HepG2 (cell line): ENCODE data around the gene KRTAP12-3. TPM values are rescaled to one million over a fixed set of nuclear protein-coding genes. Genes with fewer than 3 reads are reported as not detected.
A peak's percentile ranks its signal among the peaks of the same experiment; 100 is the strongest.

Experiments used
- DPF2 ChIP-seq: sonication (generic); formaldehyde crosslinking; IDR thresholded peaks from 2 replicates; pipeline ENCODE4 v1.4.0; 2020; ENCODE audit warnings: mild to moderate bottlenecking, low read depth, missing genetic modification reagents, borderline replicate concordance
- FOXO1 ChIP-seq: sonication (generic); formaldehyde crosslinking; IDR thresholded peaks from 2 replicates; pipeline ENCODE4 v1.4.0; 2020; ENCODE audit warnings: missing genetic modification reagents
- HMGXB3 ChIP-seq: sonication (generic); formaldehyde crosslinking; IDR thresholded peaks from 2 replicates; pipeline ENCODE4 v1.4.0; 2020; ENCODE audit warnings: missing genetic modification reagents, borderline replicate concordance
- IKZF5 ChIP-seq: IDR thresholded peaks from 2 replicates; pipeline ENCODE4 v1.6.1; 2018; ENCODE audit warnings: missing genetic modification reagents, mild to moderate bottlenecking, missing compliant biosample characterization
- JUND ChIP-seq: sonication (generic); formaldehyde crosslinking; IDR thresholded peaks from 2 replicates; pipeline ENCODE4 v1.8.0; 2022; ENCODE audit warnings: mild to moderate bottlenecking, missing genetic modification reagents
- KLF13 ChIP-seq: sonication (generic); formaldehyde crosslinking; IDR thresholded peaks from 2 replicates; pipeline ENCODE4 v1.4.0; 2020; ENCODE audit warnings: mild to moderate bottlenecking, missing genetic modification reagents
- MIER2 ChIP-seq: IDR thresholded peaks from 2 replicates; pipeline ENCODE4 v1.6.1; 2016; ENCODE audit warnings: missing biosample characterization, missing genetic modification reagents
- MLX ChIP-seq: IDR thresholded peaks from 2 replicates; pipeline ENCODE4 v1.6.1; 2016
- MYC ChIP-seq: sonication (generic); formaldehyde crosslinking; IDR thresholded peaks from 2 replicates; pipeline ENCODE4 v1.9.0; 2021; ENCODE audit warnings: missing genetic modification reagents, borderline replicate concordance
- NAIF1 ChIP-seq: sonication (generic); formaldehyde crosslinking; IDR thresholded peaks from 2 replicates; pipeline ENCODE4 v1.5.0; 2020; ENCODE audit warnings: mild to moderate bottlenecking, missing genetic modification reagents, borderline replicate concordance
- NFE2L2 ChIP-seq: fragments of 150-350 bp; IDR thresholded peaks from 2 replicates; pipeline ENCODE4 v1.6.1; 2014; ENCODE audit warnings: low read length
- NR0B2 ChIP-seq: sonication (generic); formaldehyde crosslinking; IDR thresholded peaks from 2 replicates; pipeline ENCODE4 v1.4.0; 2020; ENCODE audit warnings: mild to moderate bottlenecking, missing genetic modification reagents
- PBX3 ChIP-seq: sonication (generic); formaldehyde crosslinking; IDR thresholded peaks from 2 replicates; pipeline ENCODE4 v1.8.1; 2023; ENCODE audit warnings: missing genetic modification reagents, inconsistent platforms, borderline replicate concordance
- PHF8 ChIP-seq: sonication (generic); formaldehyde crosslinking; IDR thresholded peaks from 2 replicates; pipeline ENCODE4 v1.5.0; 2020; ENCODE audit warnings: missing genetic modification reagents
- RORA ChIP-seq: sonication (generic); formaldehyde crosslinking; IDR thresholded peaks from 2 replicates; pipeline ENCODE4 v1.5.0; 2020; ENCODE audit warnings: mild to moderate bottlenecking, missing genetic modification reagents, moderate library complexity
- ZNF333 ChIP-seq: sonication (generic); formaldehyde crosslinking; IDR thresholded peaks from 2 replicates; pipeline ENCODE4 v1.4.0; 2020; ENCODE audit warnings: mild to moderate bottlenecking, missing genetic modification reagents, borderline replicate concordance
- ZNF546 ChIP-seq: sonication (generic); formaldehyde crosslinking; conservative IDR thresholded peaks from 2 replicates; pipeline ENCODE4 v1.8.1; 2023; ENCODE audit warnings: mild to moderate bottlenecking, missing genetic modification reagents
- ZNF703 ChIP-seq: sonication (generic); formaldehyde crosslinking; IDR thresholded peaks from 2 replicates; pipeline ENCODE4 v1.5.1; 2020; ENCODE audit warnings: missing genetic modification reagents, mild to moderate bottlenecking, moderate library complexity, borderline replicate concordance
- ZNF704 ChIP-seq: sonication (generic); formaldehyde crosslinking; IDR thresholded peaks from 2 replicates; pipeline ENCODE4 v1.8.1; 2023; ENCODE audit warnings: mild to moderate bottlenecking, inconsistent platforms, moderate library complexity, missing genetic modification reagents, borderline replicate concordance
- ZNF841 ChIP-seq: sonication (generic); formaldehyde crosslinking; IDR thresholded peaks from 2 replicates; pipeline ENCODE4 v1.8.1; 2023; ENCODE audit warnings: missing genetic modification reagents, borderline replicate concordance
- polyA plus RNA-seq, 8 experiments: library from polyadenylated mRNA; depleted of rRNA in 3 of 8; stranded (reverse) in 7 of 8; unstranded in 1 of 8; fragments of >200 nt; fragmentation: Illumina TruSeq in 4 of 8; extraction: Trizol in 4 of 8; gene quantifications; 2 replicates each; pipeline versions ENCODE4 v1.2.1 to v1.2.3, GENCODE V29; 2011 to 2016; ENCODE audit warnings: low read depth in 4 of 8, missing spikeins in 1 of 8, mixed read lengths in 1 of 8; ENCODE audit not compliant: insufficient read depth in 1 of 8
- total RNA-seq, 5 experiments: library from RNA; depleted of rRNA; stranded (reverse); fragments of >200 nt; fragmentation: Illumina TruSeq; extraction: Trizol; gene quantifications; 2 replicates each; pipeline ENCODE4 v1.2.3, GENCODE V29; 2016; ENCODE audit warnings: low read depth in 1 of 5

KRTAP12-3 gene
- total and polyA plus RNA-seq, 2 of the 13 experiments (the other 11 are each of a cell fraction or from before 2014, with no cell fraction given), result not detected

GRCh38 chr21:44702973-44703730 lies 45.4 kb downstream of the KRTAP12-3 start (continued):
- TF ChIP-seq ZNF704 (CRISPR knock-in tag) (no peak), ZNF546 (CRISPR knock-in tag) (no peak), DPF2 (CRISPR knock-in tag) (no peak), KLF13 (CRISPR knock-in tag) (no peak), ZNF841 (CRISPR knock-in tag) (no peak), MYC (CRISPR knock-in tag) (peak; percentile 23; the same call in 1 of the 2 replicates), IKZF5 (CRISPR knock-in tag) (peak; percentile 49; the same call in 1 of the 2 replicates), NAIF1 (CRISPR knock-in tag) (no peak), MLX (no peak), PBX3 (CRISPR knock-in tag) (no peak), MIER2 (CRISPR knock-in tag) (no peak), RORA (CRISPR knock-in tag) (no peak), ZNF333 (CRISPR knock-in tag) (no peak), NR0B2 (CRISPR knock-in tag) (no peak), NFE2L2 (no peak), JUND (CRISPR knock-in tag) (no peak), PHF8 (CRISPR knock-in tag) (no peak), ZNF703 (no peak), HMGXB3 (0 out of 2 replicates have a peak, but pooled peaks have one; percentile 50), FOXO1 (no peak; the same call in 1 of the 2 replicates)
